HEK293 (cell line): Measurements from ENCODE around the gene BTBD9.

Experiments used
- FEZF1 ChIP-seq: fragments of 450-650 bp; formaldehyde crosslinking; IDR thresholded peaks from 2 replicates; pipeline ENCODE4 v1.5.1; 2016; ENCODE audit warnings: missing biosample characterization, missing genetic modification characterization
- PRDM1 ChIP-seq: fragments of 450-650 bp; formaldehyde crosslinking; IDR thresholded peaks from 2 replicates; pipeline ENCODE4; 2016; ENCODE audit warnings: missing biosample characterization, missing genetic modification characterization
- TCF7L2 ChIP-seq: IDR thresholded peaks from 2 replicates; pipeline ENCODE4 v1.6.1; 2011; ENCODE audit warnings: low read depth, mild to moderate bottlenecking, inconsistent platforms, low read length, moderate library complexity, borderline replicate concordance
- ZBTB8A ChIP-seq: fragments of 450-650 bp; formaldehyde crosslinking; IDR thresholded peaks from 2 replicates; pipeline ENCODE4 v1.5.1; 2016; ENCODE audit warnings: missing biosample characterization, missing genetic modification characterization
- ZNF157 ChIP-seq: fragments of 450-650 bp; formaldehyde crosslinking; IDR thresholded peaks from 2 replicates; pipeline ENCODE4 v1.5.1; 2016; ENCODE audit warnings: missing biosample characterization, missing genetic modification characterization
- ZNF274 ChIP-seq, 2 experiments: fragments of 200-500 bp in 1 of 2; fragments of 450-650 bp in 1 of 2; sonication (Bioruptor generic) in 1 of 2; formaldehyde crosslinking in 1 of 2; IDR thresholded peaks; 2 replicates each; pipeline versions ENCODE4 v1.5.1 to v1.6.1; 2014 to 2016; ENCODE audit warnings: borderline replicate concordance in 1 of 2, inconsistent platforms in 1 of 2, low read length in 1 of 2, missing biosample characterization in 1 of 2, missing genetic modification characterization in 1 of 2
- ZNF423 ChIP-seq: fragments of 450-650 bp; formaldehyde crosslinking; IDR thresholded peaks from 2 replicates; pipeline ENCODE4 v1.5.1; 2016; ENCODE audit warnings: missing biosample characterization, missing genetic modification characterization
- ZNF501 ChIP-seq: fragments of 450-650 bp; formaldehyde crosslinking; IDR thresholded peaks from 2 replicates; pipeline ENCODE4 v1.5.1; 2016; ENCODE audit warnings: missing biosample characterization, missing genetic modification characterization
- ZNF792 ChIP-seq: fragments of 450-650 bp; formaldehyde crosslinking; IDR thresholded peaks from 2 replicates; pipeline ENCODE4 v1.5.1; 2016; ENCODE audit warnings: missing biosample characterization, missing genetic modification characterization
- TF ChIP-seq, protein P1 (sequence below): fragments of 450-650 bp; formaldehyde crosslinking; IDR thresholded peaks from 2 replicates; pipeline ENCODE4 v1.5.1; 2016; ENCODE audit warnings: missing biosample characterization, missing genetic modification characterization
- TF ChIP-seq, protein P2 (sequence below): fragments of 450-650 bp; formaldehyde crosslinking; IDR thresholded peaks from 2 replicates; pipeline ENCODE4 v1.5.1; 2016; ENCODE audit warnings: missing biosample characterization, missing genetic modification characterization
- TF ChIP-seq, protein P3 (sequence below): sonication (generic); formaldehyde crosslinking; IDR thresholded peaks from 2 replicates; pipeline ENCODE4 v1.8.1; 2022; ENCODE audit warnings: mild to moderate bottlenecking, moderate library complexity, missing genetic modification reagents
- TF ChIP-seq, protein P4 (sequence below): fragments of 450-650 bp; formaldehyde crosslinking; IDR thresholded peaks from 2 replicates; pipeline ENCODE4 v1.5.1; 2017; ENCODE audit warnings: missing biosample characterization, missing genetic modification characterization

- TF ChIP-seq FEZF1 (no peak), ZNF423 (no peak), ZNF501 (tag by site-specific recombination) (no peak), ZNF157 (tag by site-specific recombination) (no peak), TCF7L2 (no peak), ZNF792 (no peak), PRDM1 (tag by site-specific recombination) (no peak), ZBTB8A (tag by site-specific recombination) (no peak), ZNF274 (IDR thresholded peaks at IDR 0.05; ENCODE audit: low read length) (no peak), ZNF274 (tag by site-specific recombination; IDR thresholded peaks at IDR 0.05; ENCODE audit: borderline replicate concordance) (no peak)
- TF ChIP-seq, protein P1, sequence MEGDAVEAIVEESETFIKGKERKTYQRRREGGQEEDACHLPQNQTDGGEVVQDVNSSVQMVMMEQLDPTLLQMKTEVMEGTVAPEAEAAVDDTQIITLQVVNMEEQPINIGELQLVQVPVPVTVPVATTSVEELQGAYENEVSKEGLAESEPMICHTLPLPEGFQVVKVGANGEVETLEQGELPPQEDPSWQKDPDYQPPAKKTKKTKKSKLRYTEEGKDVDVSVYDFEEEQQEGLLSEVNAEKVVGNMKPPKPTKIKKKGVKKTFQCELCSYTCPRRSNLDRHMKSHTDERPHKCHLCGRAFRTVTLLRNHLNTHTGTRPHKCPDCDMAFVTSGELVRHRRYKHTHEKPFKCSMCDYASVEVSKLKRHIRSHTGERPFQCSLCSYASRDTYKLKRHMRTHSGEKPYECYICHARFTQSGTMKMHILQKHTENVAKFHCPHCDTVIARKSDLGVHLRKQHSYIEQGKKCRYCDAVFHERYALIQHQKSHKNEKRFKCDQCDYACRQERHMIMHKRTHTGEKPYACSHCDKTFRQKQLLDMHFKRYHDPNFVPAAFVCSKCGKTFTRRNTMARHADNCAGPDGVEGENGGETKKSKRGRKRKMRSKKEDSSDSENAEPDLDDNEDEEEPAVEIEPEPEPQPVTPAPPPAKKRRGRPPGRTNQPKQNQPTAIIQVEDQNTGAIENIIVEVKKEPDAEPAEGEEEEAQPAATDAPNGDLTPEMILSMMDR (tag by site-specific recombination), result no peak
- TF ChIP-seq, protein P2, sequence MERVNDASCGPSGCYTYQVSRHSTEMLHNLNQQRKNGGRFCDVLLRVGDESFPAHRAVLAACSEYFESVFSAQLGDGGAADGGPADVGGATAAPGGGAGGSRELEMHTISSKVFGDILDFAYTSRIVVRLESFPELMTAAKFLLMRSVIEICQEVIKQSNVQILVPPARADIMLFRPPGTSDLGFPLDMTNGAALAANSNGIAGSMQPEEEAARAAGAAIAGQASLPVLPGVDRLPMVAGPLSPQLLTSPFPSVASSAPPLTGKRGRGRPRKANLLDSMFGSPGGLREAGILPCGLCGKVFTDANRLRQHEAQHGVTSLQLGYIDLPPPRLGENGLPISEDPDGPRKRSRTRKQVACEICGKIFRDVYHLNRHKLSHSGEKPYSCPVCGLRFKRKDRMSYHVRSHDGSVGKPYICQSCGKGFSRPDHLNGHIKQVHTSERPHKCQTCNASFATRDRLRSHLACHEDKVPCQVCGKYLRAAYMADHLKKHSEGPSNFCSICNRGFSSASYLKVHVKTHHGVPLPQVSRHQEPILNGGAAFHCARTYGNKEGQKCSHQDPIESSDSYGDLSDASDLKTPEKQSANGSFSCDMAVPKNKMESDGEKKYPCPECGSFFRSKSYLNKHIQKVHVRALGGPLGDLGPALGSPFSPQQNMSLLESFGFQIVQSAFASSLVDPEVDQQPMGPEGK (tag by site-specific recombination), result no peak
- TF ChIP-seq, protein P3, sequence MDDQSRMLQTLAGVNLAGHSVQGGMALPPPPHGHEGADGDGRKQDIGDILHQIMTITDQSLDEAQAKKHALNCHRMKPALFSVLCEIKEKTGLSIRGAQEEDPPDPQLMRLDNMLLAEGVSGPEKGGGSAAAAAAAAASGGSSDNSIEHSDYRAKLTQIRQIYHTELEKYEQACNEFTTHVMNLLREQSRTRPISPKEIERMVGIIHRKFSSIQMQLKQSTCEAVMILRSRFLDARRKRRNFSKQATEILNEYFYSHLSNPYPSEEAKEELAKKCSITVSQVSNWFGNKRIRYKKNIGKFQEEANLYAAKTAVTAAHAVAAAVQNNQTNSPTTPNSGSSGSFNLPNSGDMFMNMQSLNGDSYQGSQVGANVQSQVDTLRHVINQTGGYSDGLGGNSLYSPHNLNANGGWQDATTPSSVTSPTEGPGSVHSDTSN (CRISPR knock-in tag), result no peak
- TF ChIP-seq, protein P4, sequence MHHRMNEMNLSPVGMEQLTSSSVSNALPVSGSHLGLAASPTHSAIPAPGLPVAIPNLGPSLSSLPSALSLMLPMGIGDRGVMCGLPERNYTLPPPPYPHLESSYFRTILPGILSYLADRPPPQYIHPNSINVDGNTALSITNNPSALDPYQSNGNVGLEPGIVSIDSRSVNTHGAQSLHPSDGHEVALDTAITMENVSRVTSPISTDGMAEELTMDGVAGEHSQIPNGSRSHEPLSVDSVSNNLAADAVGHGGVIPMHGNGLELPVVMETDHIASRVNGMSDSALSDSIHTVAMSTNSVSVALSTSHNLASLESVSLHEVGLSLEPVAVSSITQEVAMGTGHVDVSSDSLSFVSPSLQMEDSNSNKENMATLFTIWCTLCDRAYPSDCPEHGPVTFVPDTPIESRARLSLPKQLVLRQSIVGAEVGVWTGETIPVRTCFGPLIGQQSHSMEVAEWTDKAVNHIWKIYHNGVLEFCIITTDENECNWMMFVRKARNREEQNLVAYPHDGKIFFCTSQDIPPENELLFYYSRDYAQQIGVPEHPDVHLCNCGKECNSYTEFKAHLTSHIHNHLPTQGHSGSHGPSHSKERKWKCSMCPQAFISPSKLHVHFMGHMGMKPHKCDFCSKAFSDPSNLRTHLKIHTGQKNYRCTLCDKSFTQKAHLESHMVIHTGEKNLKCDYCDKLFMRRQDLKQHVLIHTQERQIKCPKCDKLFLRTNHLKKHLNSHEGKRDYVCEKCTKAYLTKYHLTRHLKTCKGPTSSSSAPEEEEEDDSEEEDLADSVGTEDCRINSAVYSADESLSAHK, result no peak
Observed at GRCh38 chr6:38636027-38636426, 3.7 kb downstream of the BTBD9 start.
